SK-N-SH treated with all-trans-retinoic acid at 6 μM for 48 hours (cell line): ENCODE data around the gene CTF1.

Experiments used
- ATAC-seq: fragments of 200-7000 bp; cut with Tn5 transposase; 3 replicates; pipeline ENCODE4 v1.9.1; 2020; ENCODE audit warnings: mild to moderate bottlenecking, moderate library complexity
- ARNTL ChIP-seq: fragments of 450-650 bp; formaldehyde crosslinking; IDR thresholded peaks from 2 replicates; pipeline ENCODE4 v1.5.0; 2020; ENCODE audit warnings: low read depth, mild to moderate bottlenecking, moderate library complexity, borderline replicate concordance
- BACH2 ChIP-seq: fragments of 250-450 bp; sonication (Bioruptor Pico); IDR thresholded peaks from 2 replicates; pipeline ENCODE4 v1.9.0; 2021; ENCODE audit warnings: mild to moderate bottlenecking, borderline replicate concordance
- CREB5 ChIP-seq: fragments of 250-450 bp; sonication (Bioruptor Pico); IDR thresholded peaks from 2 replicates; pipeline ENCODE4 v1.5.1; 2020; ENCODE audit warnings: low read depth, mild to moderate bottlenecking, moderate library complexity
- CSDC2 ChIP-seq: fragments of 250-450 bp; sonication (Bioruptor Pico); IDR thresholded peaks from 2 replicates; pipeline ENCODE4 v1.5.0; 2020; ENCODE audit warnings: mild to moderate bottlenecking, moderate library complexity
- ESRRG ChIP-seq: fragments of 250-450 bp; sonication (Bioruptor Pico); IDR thresholded peaks from 2 replicates; pipeline ENCODE4 v1.6.1; 2021; ENCODE audit warnings: mild to moderate bottlenecking
- GLIS3 ChIP-seq: fragments of 250-450 bp; sonication (Bioruptor Pico); IDR thresholded peaks from 2 replicates; pipeline ENCODE4 v1.5.0; 2020; ENCODE audit warnings: mild to moderate bottlenecking, moderate library complexity
- ISL1 ChIP-seq: fragments of 250-450 bp; sonication (Bioruptor Pico); IDR thresholded peaks from 2 replicates; pipeline ENCODE4 v2.1.2; 2022; ENCODE audit warnings: mild to moderate bottlenecking, moderate library complexity
- OSR1 ChIP-seq: fragments of 250-450 bp; sonication (Bioruptor Pico); IDR thresholded peaks from 2 replicates; pipeline ENCODE4 v1.8.0; 2022; ENCODE audit warnings: moderate library complexity, mild to moderate bottlenecking, inconsistent platforms
- PATZ1 ChIP-seq: fragments of 250-450 bp; sonication (Bioruptor Pico); IDR thresholded peaks from 2 replicates; pipeline ENCODE4 v1.8.0; 2020; ENCODE audit warnings: mild to moderate bottlenecking, moderate library complexity, borderline replicate concordance
- PPARA ChIP-seq: fragments of 250-450 bp; sonication (Bioruptor Pico); IDR thresholded peaks from 2 replicates; pipeline ENCODE4 v1.5.0; 2020; ENCODE audit warnings: mild to moderate bottlenecking, borderline replicate concordance
- RARB ChIP-seq: fragments of 250-450 bp; sonication (Bioruptor Pico); IDR thresholded peaks from 2 replicates; pipeline ENCODE4 v1.8.0; 2021; ENCODE audit warnings: mild to moderate bottlenecking, moderate library complexity
- SNAI2 ChIP-seq: fragments of 250-450 bp; sonication (Bioruptor Pico); IDR thresholded peaks from 2 replicates; pipeline ENCODE4 v1.5.0; 2020; ENCODE audit warnings: mild to moderate bottlenecking, moderate library complexity
- ZC3H10 ChIP-seq: fragments of 250-450 bp; sonication (Bioruptor Pico); IDR thresholded peaks from 2 replicates; pipeline ENCODE4 v1.5.1; 2021; ENCODE audit warnings: mild to moderate bottlenecking, moderate library complexity
- ZFP3 ChIP-seq: fragments of 250-450 bp; sonication (Bioruptor Pico); IDR thresholded peaks from 2 replicates; pipeline ENCODE4 v1.5.0; 2020; ENCODE audit warnings: mild to moderate bottlenecking, moderate library complexity
- ZFP30 ChIP-seq: fragments of 450-650 bp; formaldehyde crosslinking; IDR thresholded peaks from 2 replicates; pipeline ENCODE4 v1.5.0; 2022; ENCODE audit warnings: mild to moderate bottlenecking, moderate library complexity
- ZNF565 ChIP-seq: fragments of 450-650 bp; formaldehyde crosslinking; conservative IDR thresholded peaks from 2 replicates; pipeline ENCODE4 v1.5.0; 2020; ENCODE audit warnings: low read depth, mild to moderate bottlenecking, moderate library complexity
- ZNF70 ChIP-seq: fragments of 450-650 bp; formaldehyde crosslinking; IDR thresholded peaks from 2 replicates; pipeline ENCODE4 v1.5.0; 2020; ENCODE audit warnings: mild to moderate bottlenecking, moderate library complexity
- ZNF8 ChIP-seq: fragments of 450-650 bp; formaldehyde crosslinking; IDR thresholded peaks from 2 replicates; pipeline ENCODE4 v1.5.0; 2020; ENCODE audit warnings: mild to moderate bottlenecking, moderate library complexity
- TF ChIP-seq, protein P1 (sequence below): fragments of 250-450 bp; sonication (Bioruptor Pico); IDR thresholded peaks from 2 replicates; pipeline ENCODE4 v1.5.0; 2020; ENCODE audit warnings: mild to moderate bottlenecking, moderate library complexity
- TF ChIP-seq, protein P2 (sequence below): fragments of 250-450 bp; sonication (Bioruptor Pico); IDR thresholded peaks from 2 replicates; pipeline ENCODE4 v1.8.0; 2021; ENCODE audit warnings: low read depth, mild to moderate bottlenecking, moderate library complexity, borderline replicate concordance
- TF ChIP-seq, protein P3 (sequence below): fragments of 250-450 bp; sonication (Bioruptor Pico); IDR thresholded peaks from 2 replicates; pipeline ENCODE4 v1.5.1; 2021; ENCODE audit warnings: mild to moderate bottlenecking, moderate library complexity

CTF1 gene

DNA sequence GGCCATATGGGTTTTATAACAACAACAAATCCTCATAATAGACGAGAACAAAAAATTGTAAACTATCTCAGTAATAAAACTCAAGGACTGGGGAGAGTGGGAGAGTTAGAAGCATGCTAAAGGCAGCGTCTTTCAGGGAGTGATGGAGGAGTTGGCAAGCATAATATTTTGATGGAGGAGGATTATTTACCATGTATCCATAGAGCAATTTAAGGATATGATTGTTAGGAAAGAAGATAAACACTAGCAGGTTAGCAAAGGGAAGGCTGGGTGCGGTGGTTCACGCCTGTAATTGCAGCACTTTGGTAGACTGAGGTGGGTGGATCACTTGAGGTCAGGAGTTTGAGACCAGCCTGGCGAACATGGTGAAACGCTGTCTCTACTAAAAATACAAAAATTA lies 30.4 kb upstream of the CTF1 start:
- TF ChIP-seq ESRRG (CRISPR knock-in tag), result no peak
- no peak for TF ChIP-seq PATZ1 (CRISPR knock-in tag)
- no peak for TF ChIP-seq ZNF70 (CRISPR knock-in tag)
- TF ChIP-seq, all 23 proteins: peak for 0
- ATAC-seq, result no peak

DNA sequence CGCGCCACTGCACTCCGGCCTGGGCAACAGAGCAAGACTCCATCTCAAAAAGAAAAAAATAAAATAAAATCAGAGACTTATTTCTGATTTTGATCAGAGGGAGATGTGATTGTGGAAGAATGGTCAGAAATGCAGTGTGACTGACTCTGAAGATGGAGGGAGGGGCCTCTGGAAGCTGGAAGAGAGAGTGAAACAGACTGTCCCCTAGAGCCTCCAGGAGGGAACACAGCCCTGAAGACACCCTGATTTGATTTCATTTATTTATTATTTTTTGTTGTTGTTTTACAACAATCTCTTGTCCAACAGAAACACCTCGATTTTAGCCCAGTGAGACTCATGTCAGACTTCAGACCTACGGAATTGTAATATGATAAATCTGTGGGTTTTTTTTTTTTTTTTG lies 28.7 kb upstream of the CTF1 start:
- TF ChIP-seq BACH2 (no peak), SNAI2 (CRISPR knock-in tag) (no peak)
- TF ChIP-seq, protein P1, sequence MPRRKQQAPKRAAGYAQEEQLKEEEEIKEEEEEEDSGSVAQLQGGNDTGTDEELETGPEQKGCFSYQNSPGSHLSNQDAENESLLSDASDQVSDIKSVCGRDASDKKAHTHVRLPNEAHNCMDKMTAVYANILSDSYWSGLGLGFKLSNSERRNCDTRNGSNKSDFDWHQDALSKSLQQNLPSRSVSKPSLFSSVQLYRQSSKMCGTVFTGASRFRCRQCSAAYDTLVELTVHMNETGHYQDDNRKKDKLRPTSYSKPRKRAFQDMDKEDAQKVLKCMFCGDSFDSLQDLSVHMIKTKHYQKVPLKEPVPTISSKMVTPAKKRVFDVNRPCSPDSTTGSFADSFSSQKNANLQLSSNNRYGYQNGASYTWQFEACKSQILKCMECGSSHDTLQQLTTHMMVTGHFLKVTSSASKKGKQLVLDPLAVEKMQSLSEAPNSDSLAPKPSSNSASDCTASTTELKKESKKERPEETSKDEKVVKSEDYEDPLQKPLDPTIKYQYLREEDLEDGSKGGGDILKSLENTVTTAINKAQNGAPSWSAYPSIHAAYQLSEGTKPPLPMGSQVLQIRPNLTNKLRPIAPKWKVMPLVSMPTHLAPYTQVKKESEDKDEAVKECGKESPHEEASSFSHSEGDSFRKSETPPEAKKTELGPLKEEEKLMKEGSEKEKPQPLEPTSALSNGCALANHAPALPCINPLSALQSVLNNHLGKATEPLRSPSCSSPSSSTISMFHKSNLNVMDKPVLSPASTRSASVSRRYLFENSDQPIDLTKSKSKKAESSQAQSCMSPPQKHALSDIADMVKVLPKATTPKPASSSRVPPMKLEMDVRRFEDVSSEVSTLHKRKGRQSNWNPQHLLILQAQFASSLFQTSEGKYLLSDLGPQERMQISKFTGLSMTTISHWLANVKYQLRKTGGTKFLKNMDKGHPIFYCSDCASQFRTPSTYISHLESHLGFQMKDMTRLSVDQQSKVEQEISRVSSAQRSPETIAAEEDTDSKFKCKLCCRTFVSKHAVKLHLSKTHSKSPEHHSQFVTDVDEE (CRISPR knock-in tag), result no peak
- ATAC-seq, result peak; percentile 92

DNA sequence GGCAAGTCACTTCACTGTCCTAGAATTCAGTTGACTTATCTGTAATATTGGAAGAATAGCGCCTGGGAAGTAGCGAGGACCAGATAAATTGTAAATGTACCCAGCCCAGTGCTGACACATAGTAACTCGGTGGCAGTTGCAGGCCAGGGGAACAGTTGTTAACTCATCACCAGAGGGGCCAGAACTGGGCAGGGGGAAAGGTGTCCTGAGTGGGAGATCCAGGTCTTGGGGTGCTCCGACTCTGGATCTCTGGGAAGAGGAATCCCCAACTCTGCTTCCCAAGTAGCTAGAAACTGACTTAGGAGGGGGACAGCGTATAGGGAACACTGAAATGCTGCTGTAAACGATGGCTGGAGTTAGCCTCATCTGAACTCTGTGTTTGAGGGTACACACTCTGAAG lies 25.5 kb upstream of the CTF1 start:
- no peak for ATAC-seq
- TF ChIP-seq RARB (no peak), ZC3H10 (no peak), ZNF70 (CRISPR knock-in tag) (no peak), CSDC2 (CRISPR knock-in tag) (no peak), ZFP3 (no peak), ZNF565 (CRISPR knock-in tag) (no peak), ESRRG (CRISPR knock-in tag) (no peak), BACH2 (no peak), ISL1 (CRISPR knock-in tag) (no peak), ZNF8 (no peak), GLIS3 (CRISPR knock-in tag) (no peak), ARNTL (CRISPR knock-in tag) (no peak), CREB5 (no peak), ZFP30 (CRISPR knock-in tag) (no peak), PATZ1 (CRISPR knock-in tag) (no peak), PPARA (no peak), OSR1 (CRISPR knock-in tag) (no peak)
- TF ChIP-seq, protein P2, sequence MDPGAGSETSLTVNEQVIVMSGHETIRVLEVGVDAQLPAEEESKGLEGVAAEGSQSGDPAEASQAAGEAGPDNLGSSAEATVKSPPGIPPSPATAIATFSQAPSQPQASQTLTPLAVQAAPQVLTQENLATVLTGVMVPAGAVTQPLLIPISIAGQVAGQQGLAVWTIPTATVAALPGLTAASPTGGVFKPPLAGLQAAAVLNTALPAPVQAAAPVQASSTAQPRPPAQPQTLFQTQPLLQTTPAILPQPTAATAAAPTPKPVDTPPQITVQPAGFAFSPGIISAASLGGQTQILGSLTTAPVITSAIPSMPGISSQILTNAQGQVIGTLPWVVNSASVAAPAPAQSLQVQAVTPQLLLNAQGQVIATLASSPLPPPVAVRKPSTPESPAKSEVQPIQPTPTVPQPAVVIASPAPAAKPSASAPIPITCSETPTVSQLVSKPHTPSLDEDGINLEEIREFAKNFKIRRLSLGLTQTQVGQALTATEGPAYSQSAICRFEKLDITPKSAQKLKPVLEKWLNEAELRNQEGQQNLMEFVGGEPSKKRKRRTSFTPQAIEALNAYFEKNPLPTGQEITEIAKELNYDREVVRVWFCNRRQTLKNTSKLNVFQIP (CRISPR knock-in tag), result no peak
- TF ChIP-seq, protein P3, sequence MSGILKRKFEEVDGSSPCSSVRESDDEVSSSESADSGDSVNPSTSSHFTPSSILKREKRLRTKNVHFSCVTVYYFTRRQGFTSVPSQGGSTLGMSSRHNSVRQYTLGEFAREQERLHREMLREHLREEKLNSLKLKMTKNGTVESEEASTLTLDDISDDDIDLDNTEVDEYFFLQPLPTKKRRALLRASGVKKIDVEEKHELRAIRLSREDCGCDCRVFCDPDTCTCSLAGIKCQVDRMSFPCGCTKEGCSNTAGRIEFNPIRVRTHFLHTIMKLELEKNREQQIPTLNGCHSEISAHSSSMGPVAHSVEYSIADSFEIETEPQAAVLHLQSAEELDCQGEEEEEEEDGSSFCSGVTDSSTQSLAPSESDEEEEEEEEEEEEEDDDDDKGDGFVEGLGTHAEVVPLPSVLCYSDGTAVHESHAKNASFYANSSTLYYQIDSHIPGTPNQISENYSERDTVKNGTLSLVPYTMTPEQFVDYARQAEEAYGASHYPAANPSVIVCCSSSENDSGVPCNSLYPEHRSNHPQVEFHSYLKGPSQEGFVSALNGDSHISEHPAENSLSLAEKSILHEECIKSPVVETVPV (CRISPR knock-in tag), result no peak
- TF ChIP-seq, protein P1 (CRISPR knock-in tag), result no peak
